ENCODE measurements around the gene RAET1L.
"Not testable (repeated sequence)": the region's sequence is repeated elsewhere in the genome, so short reads cannot be mapped to it uniquely, and the experiment has no call there.

RAET1L gene

GRCh38 chr6:150015281-150016001, 9.9 kb downstream of the RAET1L start:
- DNase-seq = not testable (repeated sequence)

- DNase-seq = not testable (repeated sequence)
Observed at GRCh38 chr6:150014623-150015280, 10.6 kb downstream of the RAET1L start.

- DNase-seq = not testable (repeated sequence)
Observed at GRCh38 chr6:150013785-150014622, 11.3 kb downstream of the RAET1L start.

- DNase-seq = not testable (repeated sequence)
Observed at GRCh38 chr6:150012846-150013784, 12.2 kb downstream of the RAET1L start.

- DNase-seq = no peak
Observed at GRCh38 chr6:150008588-150008987, 16.7 kb downstream of the RAET1L start.

GRCh38 chr6:150006961-150007464, 18.3 kb downstream of the RAET1L start:
- no peak for DNase-seq

- no peak for DNase-seq
Observed at GRCh38 chr6:150005761-150006651, 19.3 kb downstream of the RAET1L start.

- DNase-seq = peak; percentile 88
Observed at GRCh38 chr6:150004783-150005717, 20.3 kb downstream of the RAET1L start.

GRCh38 chr6:150004101-150004782, 21.1 kb downstream of the RAET1L start:
- no peak for DNase-seq

GRCh38 chr6:150003599-150003998, 21.7 kb downstream of the RAET1L start:
- DNase-seq = not testable (repeated sequence)

GRCh38 chr6:150002710-150003109, 22.6 kb downstream of the RAET1L start:
- no peak for DNase-seq

- DNase-seq = no peak
Observed at GRCh38 chr6:150001295-150002008, 23.9 kb downstream of the RAET1L start.

- no peak for DNase-seq
Observed at GRCh38 chr6:149999636-150000035, 25.7 kb downstream of the RAET1L start.

GRCh38 chr6:149995971-149996370, 29.4 kb downstream of the RAET1L start:
- DNase-seq = no peak

- DNase-seq = no peak
Observed at GRCh38 chr6:149995235-149995750, 30.0 kb downstream of the RAET1L start.

- DNase-seq = no peak
Observed at GRCh38 chr6:149991838-149992237, 33.5 kb downstream of the RAET1L start.

GRCh38 chr6:149991472-149991795, 33.9 kb downstream of the RAET1L start:
- DNase-seq = not testable (repeated sequence)

- no peak for DNase-seq
Observed at GRCh38 chr6:149990661-149991471, 34.5 kb downstream of the RAET1L start.

Data from fibroblast of upper back skin (primary cell).